GM19099 (cell line): ENCODE data around the gene SOX6.

Experiments used
- POLR2A ChIP-seq: IDR thresholded peaks from 3 replicates; pipeline ENCODE4 v1.6.1; 2011; ENCODE audit warnings: low read depth; ENCODE audit not compliant: insufficient read length; ENCODE audit errors: extremely low read depth

The SOX6 gene

DNA sequence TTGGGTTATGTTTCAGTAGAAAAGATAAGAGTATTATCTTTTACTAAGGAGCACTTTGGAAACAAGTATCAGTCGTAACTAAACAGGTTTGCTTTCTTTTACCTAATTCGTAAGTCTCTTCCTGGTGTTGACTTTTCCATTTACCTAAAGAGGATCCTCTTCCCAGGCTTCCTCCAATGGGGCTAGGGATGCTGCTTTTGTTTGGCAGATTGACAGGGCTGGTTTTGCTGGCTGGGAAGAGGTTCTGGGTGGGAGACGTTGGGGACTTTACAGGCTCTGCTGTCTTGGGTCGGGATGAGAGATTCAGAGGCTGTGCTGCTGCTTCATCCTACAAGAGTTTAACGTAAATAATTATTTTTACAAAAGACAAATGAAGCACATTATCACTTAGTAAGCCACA is 306.7 kb downstream of the SOX6 start:
- TF ChIP-seq POLR2A, result no peak

DNA sequence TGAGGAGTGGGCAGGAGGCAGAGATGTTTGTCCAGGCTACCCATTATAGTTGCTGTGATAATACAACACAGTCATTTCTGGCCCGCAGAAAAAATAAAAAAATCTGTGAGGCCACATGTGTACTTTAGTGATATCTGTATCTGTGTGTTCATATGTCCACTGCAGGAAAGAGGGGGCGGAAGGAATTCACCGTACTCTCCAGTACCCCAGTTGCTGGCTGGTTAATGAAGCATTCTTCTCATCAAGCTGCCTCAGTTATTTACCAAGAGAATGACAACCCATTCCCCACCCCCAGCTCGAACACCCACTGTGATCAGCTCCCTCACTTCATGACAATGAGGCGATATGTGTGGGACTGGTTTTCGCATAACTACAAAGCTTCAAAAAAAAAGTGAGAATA is 309.3 kb downstream of the SOX6 start:
- TF ChIP-seq POLR2A, result no peak

DNA sequence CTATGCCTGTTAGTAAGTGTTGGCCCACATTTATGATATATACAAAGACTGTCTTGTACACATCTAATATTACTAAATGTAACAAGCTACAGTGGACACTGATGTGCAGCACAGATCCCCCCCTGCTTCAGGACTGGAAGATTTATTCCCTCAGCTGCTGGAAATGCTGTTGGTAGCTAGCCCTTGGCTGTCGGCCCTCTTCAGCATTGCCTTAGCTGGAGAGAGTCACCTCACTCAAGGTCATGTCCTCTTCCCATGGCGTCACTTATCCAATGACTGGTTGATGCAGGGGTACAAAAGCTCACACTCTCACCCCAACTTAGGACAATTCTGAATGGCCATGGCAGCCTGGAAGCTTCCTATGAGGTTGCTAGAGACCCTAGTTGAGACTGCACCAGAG is 312.7 kb downstream of the SOX6 start:
- TF ChIP-seq POLR2A, result no peak

DNA sequence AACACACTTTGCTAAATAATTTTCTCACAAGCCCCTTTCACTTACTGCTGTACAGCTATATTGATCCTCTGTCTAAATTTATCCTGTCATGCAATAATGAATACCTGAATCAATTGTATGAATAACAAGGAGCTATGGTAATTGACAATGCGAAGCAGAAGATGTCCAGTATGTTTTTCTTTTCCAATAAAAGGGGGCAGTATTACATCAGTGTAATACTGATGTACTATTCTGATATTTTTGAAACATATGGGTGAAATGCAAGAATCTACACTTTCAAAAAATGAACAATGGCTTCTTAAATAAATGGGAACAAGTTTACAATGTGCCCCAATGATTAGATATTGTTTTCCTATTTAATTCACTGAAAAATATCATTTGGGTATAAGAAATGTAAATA is 315.1 kb downstream of the SOX6 start:
- TF ChIP-seq POLR2A, result no peak

DNA sequence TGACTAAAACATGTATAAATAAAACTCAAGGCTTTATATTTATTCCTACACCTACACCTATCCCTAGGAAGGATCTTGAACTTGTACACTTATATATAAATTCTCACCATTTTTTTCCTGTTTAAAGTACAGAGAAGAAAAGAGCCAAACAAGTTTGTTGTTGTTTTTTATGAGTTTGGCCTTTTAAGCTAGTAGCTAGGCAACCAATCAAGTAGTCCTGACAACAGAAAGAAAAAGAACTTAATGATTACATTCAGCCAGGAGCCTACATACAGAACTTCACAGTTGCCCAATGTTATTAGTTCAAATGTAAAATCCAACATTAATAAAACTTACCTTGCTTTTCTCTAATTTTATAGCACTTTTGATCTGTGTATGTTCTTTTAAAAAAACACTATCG is 316.2 kb downstream of the SOX6 start:
- no peak for TF ChIP-seq POLR2A

DNA sequence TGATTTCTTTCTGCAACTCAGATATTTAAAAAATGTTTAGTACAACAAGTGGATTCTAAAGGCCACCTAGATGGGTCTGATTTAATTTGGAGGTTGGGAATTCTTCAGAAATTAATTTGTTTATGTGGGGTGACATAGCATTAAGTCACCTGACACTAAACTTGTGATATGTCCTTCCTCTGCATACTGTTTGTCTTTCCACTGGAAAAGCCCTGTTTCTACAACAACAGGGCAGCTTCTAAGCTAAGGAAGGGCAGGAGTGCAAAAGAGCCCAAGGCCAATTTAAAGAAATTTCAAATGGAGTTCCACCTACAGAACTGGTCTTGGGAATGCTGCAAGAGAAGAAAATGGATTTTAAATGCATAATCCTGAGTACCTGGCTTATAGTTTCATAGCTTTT is 319.2 kb downstream of the SOX6 start:
- no peak for TF ChIP-seq POLR2A

DNA sequence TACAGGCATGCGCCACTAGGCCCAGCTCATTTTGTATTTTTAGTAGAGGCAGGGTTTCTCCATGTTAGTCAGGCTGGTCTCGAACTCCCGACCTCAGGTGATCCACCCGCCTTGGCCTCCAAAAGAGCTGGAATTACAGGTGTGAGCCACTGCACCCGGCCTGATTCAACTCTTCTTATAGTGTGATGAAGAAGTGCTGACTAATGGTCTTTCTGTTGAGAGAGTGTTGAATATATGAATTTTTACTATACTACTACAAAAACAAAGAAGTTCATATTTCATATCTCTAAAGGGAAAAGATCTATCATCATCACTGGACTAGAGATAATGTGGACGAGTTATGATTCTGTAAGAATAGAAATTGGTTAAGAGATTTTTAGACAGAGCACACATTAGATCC is 320.1 kb downstream of the SOX6 start:
- TF ChIP-seq POLR2A, result no peak

DNA sequence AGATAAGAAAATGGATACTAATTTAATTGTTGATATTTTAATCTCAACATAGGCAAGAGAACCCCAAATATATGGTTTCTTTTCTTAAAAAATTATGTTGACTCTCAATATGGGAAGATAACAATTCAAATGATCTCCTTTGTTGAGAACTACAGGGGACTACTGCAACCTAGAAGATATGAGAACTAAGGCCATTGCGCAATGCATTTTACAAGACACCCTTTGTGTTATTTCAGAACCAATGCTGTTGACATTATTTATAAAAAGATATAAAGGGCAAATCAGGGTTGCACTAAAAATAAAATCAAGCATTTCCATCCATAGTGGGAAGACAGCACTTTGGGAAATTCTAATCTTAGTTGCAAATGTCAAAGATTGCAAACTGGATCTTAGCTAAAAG is 322.3 kb downstream of the SOX6 start:
- TF ChIP-seq POLR2A, result no peak

DNA sequence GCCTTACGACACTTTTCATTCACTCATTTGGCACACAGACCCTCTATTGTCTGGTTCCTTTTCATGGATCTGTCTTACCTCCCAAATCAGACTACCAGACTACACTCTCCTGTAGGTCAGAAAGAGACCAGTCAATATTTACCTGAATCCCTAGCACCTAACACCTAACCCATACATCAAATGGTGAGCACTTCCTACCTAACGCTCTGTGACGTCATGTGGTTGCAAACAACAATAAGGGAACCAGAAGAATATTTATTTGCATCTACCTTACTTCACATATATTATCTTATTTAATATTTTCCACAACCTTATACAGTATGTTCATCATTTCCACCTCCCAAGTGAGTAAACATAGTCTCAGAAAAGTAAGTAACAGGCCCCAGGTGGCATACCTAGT is 323.4 kb downstream of the SOX6 start:
- no peak for TF ChIP-seq POLR2A

DNA sequence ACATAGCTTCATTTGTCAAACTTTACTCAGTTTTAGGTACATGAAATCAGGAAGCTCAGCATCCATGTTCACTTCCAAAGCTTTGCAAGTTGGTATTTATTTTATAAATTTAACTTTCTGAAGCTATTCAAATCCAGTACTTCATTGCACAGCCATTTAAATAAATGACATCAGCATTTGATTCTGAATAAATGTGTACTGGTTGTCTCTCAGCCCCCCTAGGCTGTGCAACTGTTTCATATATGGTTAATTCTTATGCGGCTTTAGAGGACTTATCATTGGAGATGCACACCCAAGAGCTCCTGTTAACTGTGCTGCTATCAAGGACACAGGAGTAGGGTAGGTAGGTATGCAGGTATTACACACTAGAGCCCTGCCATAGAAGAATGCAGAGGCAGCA is 325.1 kb downstream of the SOX6 start:
- no peak for TF ChIP-seq POLR2A

DNA sequence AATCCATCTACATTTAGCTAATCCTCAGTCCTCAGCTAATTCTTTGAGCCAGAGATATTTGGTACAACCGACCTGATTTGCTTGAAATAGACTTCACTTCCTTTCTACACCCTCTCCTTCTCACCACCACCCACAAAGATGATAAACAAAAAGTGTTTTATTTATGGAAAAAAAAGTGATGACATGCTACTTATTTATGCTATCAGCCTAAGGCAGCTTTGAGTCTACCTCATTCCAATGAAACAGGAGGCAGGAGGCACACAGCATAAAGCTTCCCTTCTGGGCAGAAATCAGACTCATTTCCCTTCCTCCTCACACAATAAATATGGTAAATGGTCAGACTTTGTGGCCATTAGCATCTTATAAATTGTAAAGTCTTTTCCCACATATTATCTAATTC is 325.7 kb downstream of the SOX6 start:
- no peak for TF ChIP-seq POLR2A

DNA sequence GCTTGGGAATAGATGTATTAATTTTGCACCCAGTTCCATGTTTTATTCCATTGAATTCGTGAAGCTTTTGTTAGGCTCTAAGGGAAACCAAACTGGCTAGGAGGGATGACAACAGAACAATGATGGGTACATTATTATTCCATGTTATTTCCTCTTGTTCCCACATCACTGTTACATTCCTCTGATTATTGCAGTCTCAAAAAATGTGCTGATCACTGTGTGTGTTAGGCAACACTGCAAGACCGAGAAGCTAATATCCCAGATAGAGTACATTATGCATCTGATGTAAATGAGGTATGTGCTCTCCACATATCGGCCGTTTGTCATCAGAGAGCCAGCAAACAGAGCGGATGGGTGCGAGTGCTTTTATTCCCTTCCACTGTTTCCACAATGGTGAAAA is 327.9 kb downstream of the SOX6 start:
- TF ChIP-seq POLR2A, result no peak

DNA sequence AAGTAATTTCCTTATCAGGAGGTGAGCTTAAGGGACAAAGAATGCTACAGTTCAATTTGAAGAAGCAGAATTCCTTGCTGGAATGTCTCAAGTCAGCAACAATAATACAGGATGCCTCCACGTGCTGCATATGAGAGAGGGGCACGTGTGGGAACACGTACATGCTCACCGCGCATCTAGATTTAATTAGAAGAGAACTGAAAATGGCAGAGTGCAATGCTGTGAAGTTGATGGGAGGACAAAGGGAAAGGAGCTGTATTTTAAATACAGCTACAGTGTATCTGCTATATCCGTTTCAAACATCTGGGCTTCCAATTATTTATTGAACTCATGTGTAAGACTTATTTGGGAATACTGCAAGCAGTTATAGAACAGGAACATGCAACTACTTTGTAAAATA is 328.7 kb downstream of the SOX6 start:
- no peak for TF ChIP-seq POLR2A

DNA sequence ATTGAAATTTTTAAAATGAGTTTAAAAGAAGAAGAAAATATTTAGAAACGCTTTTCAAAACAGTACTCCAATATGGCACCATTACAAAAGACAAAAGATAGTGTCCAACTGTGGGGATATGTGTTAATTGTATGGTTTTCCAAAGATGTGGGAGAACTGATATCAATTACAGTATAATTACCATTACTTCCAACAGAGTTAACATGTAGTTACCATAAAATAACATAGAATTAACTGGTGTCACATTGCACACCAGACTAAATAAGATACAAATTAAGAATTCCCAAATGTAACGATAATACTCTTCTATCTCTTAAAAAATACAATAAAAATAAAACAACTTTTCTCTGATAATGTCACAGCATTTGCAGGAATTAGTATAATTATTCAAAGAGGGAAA is 329.5 kb downstream of the SOX6 start:
- TF ChIP-seq POLR2A, result no peak

DNA sequence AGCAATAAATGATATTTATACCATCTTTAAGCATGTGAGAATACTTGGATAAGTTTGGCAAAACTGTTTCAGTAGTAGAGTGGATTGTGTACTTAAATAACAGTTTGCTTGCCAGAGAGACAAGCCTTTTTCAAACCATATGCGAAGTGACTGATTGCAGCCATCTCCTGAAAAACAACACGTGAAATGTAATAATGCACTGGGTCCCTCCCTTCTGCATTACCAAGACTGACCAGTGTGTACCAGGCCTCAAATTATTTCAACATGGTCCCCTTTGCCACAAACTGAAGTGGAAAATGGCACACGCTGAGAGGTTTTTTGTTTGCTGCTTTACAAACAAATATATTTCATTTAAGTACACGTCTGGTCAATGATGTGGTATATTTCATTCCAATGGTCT is 337.4 kb downstream of the SOX6 start:
- TF ChIP-seq POLR2A, result no peak

DNA sequence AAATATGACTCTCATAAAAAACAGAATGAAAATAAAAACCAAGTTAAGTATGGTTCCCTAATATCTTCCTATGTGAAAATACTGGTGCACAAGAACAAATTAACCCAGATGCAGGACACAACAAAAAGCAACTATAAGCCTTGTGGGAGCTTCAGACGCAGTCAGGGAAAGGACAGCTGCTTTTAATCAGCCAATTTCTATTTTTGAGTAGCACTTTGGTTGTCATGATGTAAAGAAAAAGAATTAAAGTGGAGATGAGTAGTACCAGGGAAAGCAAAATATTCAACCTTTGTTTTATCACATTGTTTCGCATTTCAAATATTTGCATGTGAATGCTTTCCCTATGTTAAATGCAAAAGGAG is 339.9 kb downstream of the SOX6 start:
- TF ChIP-seq POLR2A, result no peak

DNA sequence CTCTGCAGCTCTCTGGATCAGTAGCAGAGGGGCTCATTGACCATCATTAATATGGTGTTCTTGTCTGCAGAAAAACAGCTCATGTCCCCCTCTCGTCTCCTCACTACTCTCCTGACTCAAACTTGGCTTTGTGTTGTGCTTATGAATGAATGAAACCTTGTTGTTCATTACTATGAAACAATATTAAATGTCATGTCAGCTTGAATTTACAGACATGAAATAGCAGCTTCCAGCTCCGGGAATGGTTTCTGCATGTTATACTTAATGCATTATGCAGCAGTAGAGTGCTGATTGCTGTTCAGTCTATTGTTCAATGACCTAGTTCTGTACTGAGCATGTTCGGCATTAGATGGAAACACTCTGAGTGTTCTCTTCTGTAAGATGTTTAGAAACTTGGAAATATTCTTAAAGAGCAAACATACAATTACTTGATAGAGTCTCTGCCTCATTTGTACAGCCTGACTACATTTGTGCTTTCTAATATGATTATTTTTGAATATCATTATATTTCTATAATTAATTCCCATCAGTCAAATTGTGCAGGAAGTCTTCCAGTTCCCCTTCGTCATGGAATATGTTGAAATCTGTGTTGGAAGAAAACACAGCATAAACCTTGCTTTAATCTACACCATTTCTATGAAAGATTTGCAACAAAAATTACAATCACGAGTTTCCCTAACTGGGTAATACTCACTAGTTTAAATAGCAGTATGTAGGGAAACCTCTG is 340.4 kb downstream of the SOX6 start:
- TF ChIP-seq POLR2A, result no peak

DNA sequence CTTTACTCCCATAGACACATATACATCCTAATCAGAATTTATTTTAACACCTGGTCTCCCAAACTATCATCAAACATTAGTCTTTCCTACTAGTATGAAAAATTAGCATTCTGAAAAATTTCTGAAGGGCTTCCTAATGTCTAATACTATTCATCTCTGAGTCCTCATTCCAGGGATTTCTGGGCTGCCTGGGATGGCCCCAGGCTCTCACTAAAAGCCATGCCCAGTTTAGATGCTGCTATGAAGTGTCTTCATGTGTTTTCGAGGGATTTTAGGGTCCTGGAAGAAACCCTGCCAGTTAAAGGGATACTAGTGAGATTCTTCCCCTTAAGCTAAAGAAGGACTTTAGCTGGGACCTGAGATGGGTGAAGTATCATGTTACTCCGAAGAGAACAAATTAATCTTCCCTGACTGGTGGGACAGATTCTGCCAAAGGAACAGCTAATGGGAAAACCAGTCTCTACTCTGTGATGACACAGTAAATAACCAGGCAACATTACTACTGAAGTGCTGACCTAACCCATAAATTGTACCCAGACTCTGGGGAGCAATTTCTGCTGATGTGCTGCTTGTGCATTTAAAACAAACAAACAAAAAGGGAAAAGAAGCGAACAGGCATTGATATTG is 342.6 kb downstream of the SOX6 start:
- no peak for TF ChIP-seq POLR2A

DNA sequence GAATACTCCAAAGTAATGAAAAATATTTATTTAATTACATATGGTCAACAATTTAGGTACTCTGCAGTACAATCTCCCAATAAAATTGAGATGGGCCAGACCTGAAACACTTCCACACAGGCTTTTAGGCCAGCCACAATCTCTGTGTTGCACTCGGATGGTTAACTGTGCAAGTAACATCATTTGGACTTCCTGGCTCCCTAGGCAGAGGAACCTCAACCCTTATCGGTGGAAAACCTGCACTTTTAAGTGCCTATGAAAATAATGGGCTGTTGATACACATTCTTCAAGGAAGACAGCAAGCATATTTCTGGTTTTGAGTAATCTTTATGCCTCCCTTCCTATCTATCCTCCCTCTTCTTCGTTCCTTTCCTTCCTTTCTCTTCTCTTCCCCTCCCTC is 343.1 kb downstream of the SOX6 start:
- TF ChIP-seq POLR2A, result no peak
